GM11168 (cell line): ENCODE measurements around the gene IRF2BP1.

Source experiments
- in situ Hi-C: fragments of 300-500 bp; cut with MboI; formaldehyde crosslinking; loops from one replicate; pipeline ENCODE4 v1.12.0; 2022; ENCODE audit warnings: low sequenced_read_pairs; ENCODE audit not compliant: unreplicated experiment

Gene IRF2BP1

GRCh38 chr19:45885556-45886426 is at the start of gene IRF2BP1:
Gene IRF2BP1, minus strand, starts transcription at chr19:45886141. Its CDS starts 367 bp downstream, at chr19:45885774.
- in situ Hi-C loops: no loop called here

GRCh38 chr19:45935267-45935666 is 49.3 kb upstream of the IRF2BP1 start:
- in situ Hi-C loops: no loop called here

- in situ Hi-C loops: no loop called here
These were observed 48.8 kb upstream of the IRF2BP1 start for GRCh38 chr19:45934551-45935230.

GRCh38 chr19:45933759-45934158 is 47.8 kb upstream of the IRF2BP1 start:
- in situ Hi-C loops: no loop called here

GRCh38 chr19:45931055-45931454 is 45.1 kb upstream of the IRF2BP1 start:
- in situ Hi-C loops: no loop called here

- in situ Hi-C loops: no loop called here
These were observed 43.3 kb upstream of the IRF2BP1 start for GRCh38 chr19:45929247-45929646.

- in situ Hi-C loops: no loop called here
These were observed 41.8 kb upstream of the IRF2BP1 start for GRCh38 chr19:45927565-45928261.

- in situ Hi-C loops: loop anchor here (5.0 kb wide), 1 partner anchor 42 kb away; no protein-coding TSS in a partner anchor
These were observed 39.0 kb upstream of the IRF2BP1 start for GRCh38 chr19:45924891-45925447.

- in situ Hi-C loops: loop anchor here (5.0 kb wide), 1 partner anchor 45 kb away; no protein-coding TSS in a partner anchor
These were observed 36.3 kb upstream of the IRF2BP1 start for GRCh38 chr19:45922281-45922680.

- in situ Hi-C loops: loop anchor here (5.0 kb wide), 1 partner anchor 47 kb away; no protein-coding TSS in a partner anchor
These were observed 34.5 kb upstream of the IRF2BP1 start for GRCh38 chr19:45920458-45920857.

GRCh38 chr19:45919678-45920077 is 33.7 kb upstream of the IRF2BP1 start:
- in situ Hi-C loops: loop anchor here (5.0 kb wide), 1 partner anchor 48 kb away; no protein-coding TSS in a partner anchor

GRCh38 chr19:45918721-45919120 is 32.8 kb upstream of the IRF2BP1 start:
- in situ Hi-C loops: no loop called here

- in situ Hi-C loops: no loop called here
These were observed 31.6 kb upstream of the IRF2BP1 start for GRCh38 chr19:45917421-45918091.

- in situ Hi-C loops: no loop called here
These were observed 28.2 kb upstream of the IRF2BP1 start, which contains the start of gene NANOS2 for GRCh38 chr19:45913874-45914830. Gene NANOS2, minus strand, starts transcription at chr19:45914778. Its CDS starts 85 bp downstream, at chr19:45914693.

- in situ Hi-C loops: no loop called here
These were observed 25.4 kb upstream of the IRF2BP1 start for GRCh38 chr19:45911291-45911690.

GRCh38 chr19:45908956-45909355 is 23.0 kb upstream of the IRF2BP1 start:
- in situ Hi-C loops: no loop called here

- in situ Hi-C loops: no loop called here
These were observed 20.3 kb upstream of the IRF2BP1 start for GRCh38 chr19:45906221-45906620.

GRCh38 chr19:45905011-45905410 is 19.1 kb upstream of the IRF2BP1 start:
- in situ Hi-C loops: no loop called here
